Neural progenitor cell (in vitro differentiated cells): Measurements from ENCODE around the gene TBATA.

ENCODE experiments used
- EZH2phosphoT487 ChIP-seq: fragments of 200-600 bp; sonication (generic); IDR thresholded peaks from 2 replicates; pipeline ENCODE4 v1.6.1; 2017; ENCODE audit warnings: antibody characterized with exemption
- TF ChIP-seq, protein P1 (sequence below): fragments of 200-600 bp; sonication (generic); IDR thresholded peaks from 2 replicates; pipeline ENCODE4 v1.5.1; 2017; ENCODE audit warnings: antibody characterized with exemption, mild to moderate bottlenecking

DNA sequence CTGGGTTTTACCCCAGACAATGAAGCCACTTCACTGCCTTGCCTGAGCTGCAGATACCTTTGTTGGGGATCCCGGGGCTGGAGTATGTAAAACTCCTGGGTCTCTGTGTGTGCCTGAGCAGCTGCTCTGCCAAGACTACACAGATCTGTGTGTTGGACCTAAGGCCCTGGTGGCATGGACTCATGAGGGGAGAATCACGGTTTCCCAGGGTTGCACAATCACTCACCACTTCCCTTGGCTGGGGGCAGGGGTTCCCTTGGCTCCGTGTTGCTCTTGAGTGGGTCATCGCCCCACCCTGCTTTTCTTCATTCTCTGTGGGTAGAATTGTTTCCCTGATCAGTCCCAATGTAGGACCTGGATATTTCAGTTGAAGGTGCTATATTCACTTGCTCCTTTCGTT, 13.9 kb upstream of the TBATA start:
- TF ChIP-seq, protein P1, sequence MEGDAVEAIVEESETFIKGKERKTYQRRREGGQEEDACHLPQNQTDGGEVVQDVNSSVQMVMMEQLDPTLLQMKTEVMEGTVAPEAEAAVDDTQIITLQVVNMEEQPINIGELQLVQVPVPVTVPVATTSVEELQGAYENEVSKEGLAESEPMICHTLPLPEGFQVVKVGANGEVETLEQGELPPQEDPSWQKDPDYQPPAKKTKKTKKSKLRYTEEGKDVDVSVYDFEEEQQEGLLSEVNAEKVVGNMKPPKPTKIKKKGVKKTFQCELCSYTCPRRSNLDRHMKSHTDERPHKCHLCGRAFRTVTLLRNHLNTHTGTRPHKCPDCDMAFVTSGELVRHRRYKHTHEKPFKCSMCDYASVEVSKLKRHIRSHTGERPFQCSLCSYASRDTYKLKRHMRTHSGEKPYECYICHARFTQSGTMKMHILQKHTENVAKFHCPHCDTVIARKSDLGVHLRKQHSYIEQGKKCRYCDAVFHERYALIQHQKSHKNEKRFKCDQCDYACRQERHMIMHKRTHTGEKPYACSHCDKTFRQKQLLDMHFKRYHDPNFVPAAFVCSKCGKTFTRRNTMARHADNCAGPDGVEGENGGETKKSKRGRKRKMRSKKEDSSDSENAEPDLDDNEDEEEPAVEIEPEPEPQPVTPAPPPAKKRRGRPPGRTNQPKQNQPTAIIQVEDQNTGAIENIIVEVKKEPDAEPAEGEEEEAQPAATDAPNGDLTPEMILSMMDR, result no peak
- no peak for TF ChIP-seq EZH2phosphoT487
